GM19395 (cell line): ENCODE data around the gene KCNJ1.

Experiments used
- ATAC-seq: cut with Tn5 transposase; IDR thresholded peaks from one replicate; pipeline ENCODE4 v1.9.1; 2021; ENCODE audit warnings: mild to moderate bottlenecking, moderate library complexity; ENCODE audit not compliant: unreplicated experiment

KCNJ1 gene

DNA sequence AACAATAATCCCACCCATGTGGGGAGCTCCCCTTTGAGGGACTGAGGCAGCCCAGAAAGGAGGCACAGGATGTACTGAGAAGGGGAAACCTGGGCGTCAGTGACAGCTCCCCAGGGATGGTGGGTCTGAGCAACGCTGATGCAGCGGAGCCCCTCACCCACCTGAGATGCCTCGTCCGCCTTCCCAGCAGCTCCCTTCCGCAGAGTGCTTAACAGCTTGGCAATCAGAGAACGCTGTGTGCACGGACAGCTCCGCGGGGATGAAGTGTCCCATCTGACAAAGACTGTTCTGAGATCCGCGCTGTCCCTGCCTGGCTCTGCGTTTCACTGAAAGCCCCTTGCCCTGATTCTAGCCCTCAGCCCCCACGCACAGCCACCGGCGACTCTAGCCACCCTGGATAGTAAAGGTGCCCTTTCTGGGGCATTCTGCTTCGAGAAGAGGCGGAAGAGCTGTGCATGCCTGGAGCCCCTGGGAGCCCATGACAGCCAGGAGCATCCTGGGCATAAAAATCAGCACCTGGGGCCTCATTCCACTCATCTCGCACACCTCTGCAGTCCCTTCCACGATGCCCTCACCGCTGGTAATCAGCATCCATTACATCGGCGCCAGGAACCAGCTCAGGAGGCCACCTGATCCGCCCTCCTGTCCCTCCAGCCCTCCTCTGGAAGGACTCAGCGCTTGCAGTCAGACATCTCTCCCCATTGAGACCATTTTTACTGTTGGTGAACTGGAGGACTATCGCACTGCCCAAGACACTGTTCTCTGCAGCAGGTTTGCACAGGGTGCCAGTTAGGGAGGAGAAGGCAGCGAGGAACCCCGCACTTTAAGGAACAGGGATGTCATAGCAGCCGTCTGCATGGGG is 34.8 kb upstream of the KCNJ1 start:
- ATAC-seq = no peak

DNA sequence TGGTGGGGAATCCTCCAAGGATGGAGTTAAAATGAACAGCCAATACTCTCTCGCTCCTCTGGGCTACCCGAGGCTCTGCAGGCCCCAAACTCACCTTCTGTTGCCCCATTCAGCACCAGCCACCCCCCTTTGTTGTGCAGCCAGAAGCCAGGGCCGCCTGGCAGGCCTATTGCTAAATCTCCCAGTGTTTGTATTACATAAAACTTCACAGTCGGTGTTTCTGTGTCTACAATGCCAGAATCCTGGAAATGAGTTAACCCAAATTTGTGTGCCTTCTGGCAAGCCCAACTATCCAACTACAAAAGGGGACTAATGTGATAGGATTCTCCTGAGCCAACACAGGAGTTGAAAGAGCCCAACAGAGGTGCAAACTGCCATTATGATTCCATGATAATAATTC is 33.4 kb upstream of the KCNJ1 start:
- ATAC-seq = no peak

DNA sequence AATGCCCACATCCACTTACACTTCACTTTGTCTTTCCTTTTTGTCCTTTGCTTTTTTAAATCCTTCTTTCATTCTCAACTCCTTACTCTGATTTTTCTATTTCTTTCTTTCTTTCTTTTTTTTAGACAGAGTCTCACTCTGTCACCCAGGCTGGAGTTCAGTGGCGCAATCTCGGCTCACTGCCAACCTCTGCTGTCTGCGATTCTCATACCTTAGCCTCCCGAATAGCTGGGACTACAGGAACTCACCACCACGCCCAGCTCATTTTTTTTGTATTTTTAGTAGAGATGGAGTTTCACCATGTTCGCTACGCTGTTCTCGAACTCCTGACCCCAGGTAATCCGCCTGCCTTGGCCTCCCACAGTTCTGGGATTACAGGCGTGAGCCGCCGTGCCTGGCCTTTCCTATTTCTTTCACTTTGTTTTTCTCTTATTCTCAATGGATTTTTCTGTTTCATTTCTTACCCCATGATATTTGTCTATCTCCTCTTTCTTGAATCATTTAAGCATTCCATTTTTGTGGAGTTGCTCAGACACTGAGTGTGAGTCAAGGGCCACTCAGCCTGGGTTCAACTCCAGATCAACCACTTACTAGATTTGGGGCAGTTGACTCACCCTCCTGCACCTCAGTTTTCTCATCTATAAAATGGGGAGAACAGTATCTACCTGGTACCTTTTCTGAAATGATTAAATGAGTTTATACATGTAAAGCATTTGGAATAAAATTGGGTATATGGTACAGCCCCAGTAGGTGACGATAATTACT is 31.7 kb upstream of the KCNJ1 start:
- ATAC-seq = no peak

DNA sequence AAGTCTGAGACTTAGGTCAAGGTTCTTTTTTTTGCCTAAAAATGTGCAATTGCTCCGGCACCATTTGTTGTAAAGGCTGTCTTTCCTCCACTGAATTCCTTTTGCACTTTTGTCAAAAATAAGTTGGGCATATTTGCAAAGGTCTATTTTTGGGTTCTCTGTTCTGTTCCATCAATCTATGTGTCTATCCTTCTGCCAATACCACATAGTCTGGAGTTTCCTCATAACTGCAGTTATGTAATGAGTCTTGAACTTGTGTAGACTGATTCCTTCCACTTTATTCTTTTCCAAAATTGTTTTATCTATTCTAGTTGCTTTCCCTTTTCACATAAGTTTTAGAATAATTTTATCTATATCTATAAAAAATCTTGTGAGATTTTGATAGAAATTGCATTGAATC is 30.7 kb upstream of the KCNJ1 start:
- no peak for ATAC-seq

DNA sequence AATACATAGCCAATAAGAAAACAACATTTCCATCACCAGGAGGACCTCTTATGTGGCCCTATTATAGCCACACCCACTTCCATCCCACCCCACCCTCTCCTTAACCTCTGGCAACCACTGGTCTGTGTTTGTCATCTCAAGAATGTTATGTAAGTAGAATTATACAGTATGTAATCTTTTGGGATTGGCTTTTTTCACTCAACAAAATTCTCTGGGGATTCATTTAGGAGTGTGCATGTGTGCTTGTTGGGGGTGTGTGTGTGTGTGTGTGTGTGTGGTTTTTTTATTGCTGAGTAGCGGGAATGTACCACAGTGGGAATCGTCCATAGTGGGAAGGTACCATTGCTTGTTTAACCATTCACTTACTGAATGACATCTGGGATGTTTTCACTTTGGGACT is 29.3 kb upstream of the KCNJ1 start:
- ATAC-seq = no peak

DNA sequence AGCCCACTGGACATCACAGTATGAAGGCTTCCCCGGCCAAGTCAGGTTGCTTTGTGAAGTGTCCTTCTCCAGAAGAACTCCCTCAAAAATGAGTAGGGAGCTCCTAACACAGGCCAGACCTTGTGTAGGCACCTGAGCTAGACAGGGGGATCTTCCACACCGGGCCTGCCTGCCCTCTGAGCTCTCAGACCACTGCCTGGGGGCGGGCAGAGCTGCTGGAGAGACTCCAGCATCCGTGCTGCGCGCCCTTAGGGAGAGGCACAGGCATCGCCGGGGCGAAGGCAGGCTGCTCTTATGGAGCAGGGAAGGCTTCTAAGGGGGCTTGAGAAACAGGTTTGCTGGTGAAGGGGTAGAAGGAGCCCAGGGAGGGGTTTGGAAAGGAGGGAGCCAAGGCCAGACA is 28.4 kb upstream of the KCNJ1 start:
- ATAC-seq = no peak

DNA sequence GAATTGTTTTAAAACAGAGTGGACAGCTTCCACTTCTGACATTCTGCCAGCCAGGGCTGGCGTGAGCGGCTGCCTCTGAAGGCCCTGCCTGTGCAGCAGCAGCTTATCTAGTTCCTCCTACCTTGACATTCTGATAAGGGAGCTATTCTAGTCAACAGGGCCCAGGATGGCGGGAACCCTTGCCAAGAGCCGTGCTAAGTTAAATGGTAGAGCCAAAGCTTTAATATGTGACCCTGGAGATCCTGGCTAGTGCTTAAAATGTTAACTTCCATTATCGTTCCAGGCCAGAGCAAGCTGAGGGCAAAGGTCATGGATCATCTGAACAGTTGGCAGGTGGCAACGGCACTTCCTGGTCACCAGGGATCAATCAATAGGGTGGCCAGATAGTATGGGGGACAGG is 27.6 kb upstream of the KCNJ1 start:
- ATAC-seq = no peak

DNA sequence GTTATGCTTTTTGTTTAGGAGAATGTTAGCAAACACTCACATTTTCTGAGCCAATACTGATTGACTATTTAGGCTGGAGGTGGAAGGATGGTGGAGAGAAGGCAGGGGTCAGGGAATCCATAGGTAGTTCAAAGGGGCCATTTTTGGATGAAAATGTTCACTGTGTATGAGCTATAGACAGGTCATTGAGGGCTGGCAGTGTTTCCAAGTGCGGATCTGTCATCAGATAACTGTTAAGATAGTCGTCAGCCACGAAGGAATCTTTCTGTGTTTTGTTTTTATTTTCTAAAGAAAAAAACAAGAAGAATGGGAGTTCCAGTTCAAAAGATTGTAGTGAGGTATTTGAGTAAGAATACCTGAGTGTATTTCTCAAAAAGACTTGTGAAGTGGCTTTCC is 27.2 kb upstream of the KCNJ1 start:
- ATAC-seq = peak; percentile 12

DNA sequence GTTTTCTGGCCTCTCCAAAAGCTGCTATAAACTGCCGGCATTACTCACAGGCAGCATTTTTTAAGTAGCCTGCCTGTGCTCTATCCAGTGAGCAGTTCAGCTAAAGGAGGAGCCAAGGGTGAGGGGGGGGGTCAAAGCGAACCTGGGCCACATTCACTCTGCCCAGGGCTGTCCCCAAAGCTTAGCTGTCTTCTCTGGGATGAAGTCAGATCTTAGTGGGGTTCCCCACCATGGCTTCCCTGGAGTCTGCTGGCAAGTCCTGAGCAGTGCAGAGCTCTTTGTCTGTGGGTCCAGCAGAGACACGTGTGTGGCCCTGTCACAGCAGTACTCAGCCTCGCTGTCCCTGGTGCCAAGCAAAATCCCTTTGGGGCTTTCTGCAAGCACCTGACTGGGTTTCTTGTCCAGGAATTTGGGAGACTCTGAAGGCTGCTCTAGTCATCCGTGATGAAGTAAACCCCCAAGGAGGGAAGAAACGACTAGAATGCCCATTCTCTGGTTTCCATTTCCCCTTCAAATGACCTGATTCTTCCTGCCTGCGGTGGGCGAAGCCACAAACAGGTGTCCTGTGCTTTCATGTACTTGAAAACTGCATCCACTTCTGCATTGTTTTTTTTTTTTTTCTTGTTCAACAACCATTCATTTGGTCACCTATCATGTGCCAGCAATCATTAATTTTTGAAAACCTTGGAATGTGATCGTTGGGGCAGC is 26.6 kb upstream of the KCNJ1 start:
- peak; percentile 84 for ATAC-seq

DNA sequence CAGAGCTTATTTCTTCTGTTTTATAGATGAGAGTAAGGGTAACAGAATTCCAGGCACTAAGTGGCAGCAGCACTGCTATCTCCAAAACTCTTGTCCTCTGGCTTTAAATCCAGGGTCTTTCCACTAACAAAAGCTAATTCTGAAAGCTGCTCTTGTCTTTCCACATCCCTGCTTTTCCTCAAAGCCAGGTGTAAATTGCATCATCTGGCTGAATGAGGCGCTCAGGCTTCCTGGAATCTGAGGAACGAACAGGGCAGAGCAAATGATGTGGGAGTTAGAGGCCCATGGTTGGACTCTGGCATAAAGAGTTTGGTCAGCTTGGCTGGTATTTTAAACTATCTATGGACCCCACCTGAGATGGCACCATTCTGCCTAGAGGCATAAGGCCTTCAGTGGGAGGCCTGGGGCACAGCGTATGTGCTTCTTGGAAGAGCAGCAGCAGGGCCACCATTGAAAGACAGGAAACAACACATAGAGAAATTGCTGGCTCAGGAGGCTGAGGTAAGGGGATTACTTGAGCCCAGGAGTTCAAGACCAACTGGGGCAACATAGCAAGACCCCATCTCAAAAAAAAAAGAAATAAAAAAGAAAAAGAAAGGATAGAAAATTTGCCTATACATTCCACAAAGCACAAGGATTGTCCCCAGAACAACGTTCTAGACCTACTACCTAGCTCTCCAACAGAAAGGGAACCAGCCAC is 25.9 kb upstream of the KCNJ1 start:
- no peak for ATAC-seq

DNA sequence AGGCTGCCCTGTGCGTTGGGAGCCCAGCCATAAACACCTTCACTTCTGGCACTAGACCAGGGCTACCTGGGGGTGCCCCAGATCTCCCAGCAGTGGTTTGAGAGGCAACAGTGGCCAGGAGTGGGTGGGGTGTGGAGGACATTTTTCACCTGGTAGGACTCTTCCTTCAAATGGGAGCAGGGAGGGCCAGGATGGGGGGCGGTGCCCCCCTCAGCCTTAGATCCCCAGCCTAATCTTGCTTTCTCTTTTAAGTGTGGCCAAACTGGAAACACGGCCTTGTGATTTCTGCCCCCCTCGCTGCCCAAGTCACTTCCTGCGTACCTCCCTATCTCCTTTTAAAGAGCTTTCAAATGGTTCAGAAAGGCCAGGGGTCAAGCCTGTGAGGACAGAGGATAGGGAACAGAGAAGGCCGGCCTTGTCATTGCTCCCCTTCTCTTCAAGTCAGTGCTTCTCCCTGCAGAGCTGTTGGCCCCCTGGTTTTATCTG is 24.9 kb upstream of the KCNJ1 start:
- no peak for ATAC-seq

DNA sequence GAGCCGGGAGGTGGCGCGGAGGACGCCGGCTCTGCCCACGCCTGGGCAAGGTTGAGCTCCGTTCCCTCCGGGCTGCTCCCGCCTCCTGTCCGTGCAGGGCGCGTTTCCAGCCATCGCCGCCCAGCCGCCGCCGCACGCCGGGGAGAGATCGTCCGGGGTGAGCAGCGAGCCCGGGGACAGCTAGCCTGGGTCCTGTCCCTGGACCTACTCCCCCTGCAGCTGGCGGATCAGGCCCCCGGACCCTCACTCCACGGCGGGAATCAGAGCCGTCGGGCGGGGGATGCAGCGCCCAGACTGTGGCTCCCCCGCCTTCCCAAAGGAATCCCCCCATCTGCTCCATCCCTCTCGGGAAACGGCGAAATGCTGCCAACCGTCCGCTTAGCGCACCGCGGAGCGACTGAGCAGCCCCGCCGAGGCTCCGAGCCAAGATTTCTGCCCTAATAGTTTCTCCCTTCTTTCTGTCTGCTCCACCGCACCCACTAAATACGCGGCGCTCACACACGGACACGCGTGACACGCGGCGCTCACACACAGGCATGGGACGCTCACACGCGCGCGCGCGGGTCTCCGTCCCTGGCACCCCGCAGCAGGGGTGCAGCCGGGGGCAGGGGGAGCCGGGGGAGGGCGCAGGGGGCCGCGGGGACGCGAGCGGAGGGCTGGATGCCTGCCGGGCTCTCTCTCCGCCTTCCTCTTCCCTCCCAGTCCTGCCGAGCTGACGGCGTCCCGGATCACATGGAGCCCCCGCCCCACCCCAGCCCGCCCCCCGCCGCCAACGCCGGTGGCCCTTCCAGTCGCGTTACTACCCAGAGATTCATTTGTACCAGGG is 23.7 kb upstream of the KCNJ1 start, which contains the start of gene KCNJ5:
Gene KCNJ5 (plus strand): TSS at position 814 of the 826 bp plus-strand sequence. CDS start 19,918 bp downstream, outside the sequence.
- no peak for ATAC-seq

DNA sequence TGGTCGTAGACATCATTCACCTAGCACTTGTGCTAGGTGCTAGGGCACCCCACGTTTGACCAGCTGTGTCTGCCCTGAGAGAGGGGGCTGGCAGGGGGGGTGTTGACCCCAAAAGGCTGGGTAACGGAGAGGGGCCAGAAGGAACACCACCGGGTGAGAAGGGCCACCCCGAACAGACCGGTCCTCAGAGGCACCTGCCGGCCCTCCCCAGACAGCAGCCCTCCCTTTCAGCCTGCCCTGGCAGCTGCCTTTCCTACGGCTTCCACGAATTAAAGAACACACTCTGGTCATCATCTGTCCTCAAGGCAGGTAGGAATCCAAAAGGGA is 23.1 kb upstream of the KCNJ1 start:
- ATAC-seq = no peak

DNA sequence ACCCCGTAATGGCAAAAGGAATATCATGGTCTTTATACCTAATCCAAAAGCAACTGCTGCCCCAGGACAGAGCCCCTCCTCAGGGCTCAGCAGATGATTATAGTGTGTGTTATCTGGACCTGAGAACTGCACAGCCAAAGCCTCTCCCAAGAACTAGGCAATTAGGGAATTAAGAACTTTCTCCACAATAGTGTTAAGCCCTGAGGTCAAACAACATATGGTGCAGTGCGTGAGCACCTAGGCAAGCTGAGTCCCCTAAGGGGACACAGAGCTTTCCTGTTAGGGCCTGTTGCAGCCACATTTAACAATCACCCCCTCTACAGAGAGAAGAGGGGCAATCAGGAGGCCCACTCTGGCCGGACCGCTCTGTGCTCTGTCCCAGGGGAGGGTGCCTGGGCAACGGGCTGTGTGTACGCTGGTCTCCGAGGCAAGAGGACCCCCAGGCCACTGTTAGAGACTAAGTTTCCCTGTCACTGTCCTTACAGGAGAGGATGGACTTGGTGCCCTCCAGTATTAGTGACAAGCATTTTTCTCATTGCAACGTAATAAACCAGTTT is 22.6 kb upstream of the KCNJ1 start:
- ATAC-seq = no peak

DNA sequence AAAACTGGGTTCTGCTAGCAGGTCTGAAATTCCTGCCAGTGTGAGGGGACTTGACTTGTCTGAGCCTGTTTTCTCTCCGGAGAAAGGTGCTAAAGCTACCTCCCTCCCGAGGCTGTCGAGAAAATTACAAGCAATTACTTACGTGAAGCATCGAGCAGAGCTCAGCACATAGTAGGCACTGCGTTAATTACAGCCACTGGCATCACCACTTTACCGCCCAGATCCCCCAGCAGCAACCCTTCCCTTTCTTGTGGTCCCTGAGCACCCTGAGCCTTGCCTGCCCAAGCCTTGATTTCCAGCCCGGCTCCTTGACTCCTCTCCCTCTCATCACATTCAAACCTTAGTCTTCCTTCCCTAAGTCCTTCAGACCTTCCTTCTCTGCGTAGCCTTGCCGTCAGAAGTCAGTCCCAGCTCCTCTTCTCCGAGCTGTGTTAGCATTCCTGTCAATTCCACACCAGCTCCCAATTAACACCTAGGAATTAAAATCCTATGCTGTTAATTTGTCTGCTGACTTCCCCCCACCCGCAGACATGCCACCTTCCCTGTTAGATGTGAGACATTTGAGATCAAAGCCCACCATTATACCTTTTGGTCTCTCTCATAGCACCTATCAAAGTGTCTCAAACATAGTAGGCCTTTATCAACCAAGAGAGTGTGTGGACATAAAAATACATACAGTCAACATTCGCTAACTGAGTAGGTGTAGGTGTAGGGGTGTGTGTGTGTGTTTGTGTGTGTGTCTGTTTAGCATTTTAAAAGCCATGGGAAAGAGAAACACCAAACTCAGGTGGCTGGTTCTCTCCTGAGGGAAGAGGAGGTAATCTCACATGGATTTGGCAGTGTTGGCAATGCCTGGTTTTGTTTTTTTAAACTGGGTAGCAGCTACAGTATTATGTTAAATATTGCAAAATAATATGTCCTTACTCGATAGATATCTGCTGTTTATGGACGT is 21.2 kb upstream of the KCNJ1 start:
- no peak for ATAC-seq

DNA sequence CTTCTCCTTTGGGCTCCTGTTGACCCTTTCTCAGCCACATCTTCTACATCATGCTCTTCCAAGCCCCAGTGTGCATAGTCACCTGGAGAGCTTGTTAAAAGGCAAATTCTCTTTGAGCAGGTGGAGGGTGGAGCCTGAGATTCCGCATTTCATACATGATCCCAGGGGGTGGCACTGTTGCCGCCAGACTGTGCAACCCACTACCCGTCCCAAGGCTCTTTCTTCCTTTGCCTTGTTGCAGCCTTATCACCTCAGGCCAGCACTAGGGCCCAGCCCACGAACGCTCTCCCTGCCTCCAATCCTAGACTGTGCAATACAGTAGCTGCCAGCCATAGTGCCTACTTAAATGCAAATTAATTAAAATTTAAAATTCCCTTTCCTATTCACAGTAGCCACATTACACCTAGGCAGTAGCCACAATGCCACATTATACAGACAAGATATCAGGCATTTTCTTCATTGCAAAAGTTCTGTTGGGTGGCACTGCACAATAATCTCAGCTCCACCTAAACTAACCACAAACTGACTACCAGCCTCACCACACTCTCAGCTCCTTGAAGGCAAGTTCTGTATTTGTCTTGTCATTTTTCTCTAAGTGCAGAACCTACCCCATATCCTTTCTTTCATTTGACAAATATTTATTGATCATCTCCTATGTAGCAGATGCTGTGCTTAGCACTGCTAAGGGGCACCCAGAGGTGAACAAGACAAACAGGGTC is 19.5 kb upstream of the KCNJ1 start:
- no peak for ATAC-seq

DNA sequence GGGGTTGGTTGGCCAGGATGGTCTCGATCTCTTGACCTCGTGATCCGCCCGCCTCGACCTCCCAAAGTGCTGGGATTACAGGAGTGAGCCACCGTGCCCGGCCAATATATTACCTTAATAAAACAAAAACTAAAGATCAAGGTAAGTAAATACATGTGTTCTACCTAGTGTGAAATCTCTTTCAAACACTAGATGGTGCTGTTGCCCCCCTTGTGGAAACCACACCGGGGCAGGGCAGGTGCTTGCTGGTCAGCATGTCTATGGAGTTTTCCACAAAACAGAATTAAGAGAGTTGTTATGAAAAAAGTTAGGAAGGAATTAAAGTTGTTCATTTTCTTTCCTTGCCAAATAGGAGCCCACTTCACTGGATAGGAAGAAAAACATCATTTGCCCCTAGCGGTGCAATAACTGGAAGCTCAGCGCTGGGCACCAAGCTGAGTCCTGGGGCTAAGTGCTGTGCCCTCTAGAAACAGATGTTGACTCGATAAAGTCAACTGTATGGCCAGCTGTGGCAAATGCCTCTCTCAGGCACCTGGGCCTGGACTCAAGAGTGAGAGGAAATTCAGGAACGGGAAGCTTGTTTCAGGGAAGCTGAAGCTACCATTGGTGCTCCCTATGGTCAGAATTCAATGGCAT is 17.7 kb upstream of the KCNJ1 start:
- ATAC-seq = peak; percentile 89

DNA sequence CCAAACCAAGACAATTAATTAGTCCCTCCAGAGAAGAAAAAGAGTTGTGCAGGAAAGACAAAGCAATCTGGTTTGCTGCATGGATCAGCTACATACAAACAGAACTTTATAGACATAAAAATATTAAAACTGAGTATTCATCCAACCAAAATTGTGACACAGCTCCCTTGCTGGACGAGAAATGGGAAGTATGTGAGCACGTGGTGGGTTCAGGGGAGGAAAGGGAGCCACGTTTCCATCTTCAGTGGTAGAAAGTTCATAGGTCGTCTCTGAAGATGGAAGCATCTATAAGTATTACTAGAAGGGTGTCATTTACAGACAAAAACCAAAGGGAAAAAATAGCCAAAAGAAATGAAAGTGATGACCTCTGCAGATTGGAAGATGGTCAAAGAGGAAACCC is 17.0 kb upstream of the KCNJ1 start:
- ATAC-seq = no peak
